Stimulated activated CD4-positive, alpha-beta T cell treated with anti-CD3 and anti-CD28 coated beads, Interleukin-4, amount 100 ng/mL, for 24 hours (primary cell): Measurements from ENCODE around the gene FURIN.
"Not testable (repeated sequence)": the region's sequence is repeated elsewhere in the genome, so short reads cannot be mapped to it uniquely, and the experiment has no call there.

ENCODE experiments used
- DNase-seq: peaks from one replicate; pipeline ENCODE4 v3.0.0-alpha.2; 2020

FURIN gene

GRCh38 chr15:90845201-90845949 lies 23.0 kb upstream of the FURIN start:
- DNase-seq, result peak; percentile 53

- DNase-seq, result not testable (repeated sequence)
Measured at GRCh38 chr15:90849424-90849823, 19.0 kb upstream of the FURIN start.

GRCh38 chr15:90851114-90851513 lies 17.3 kb upstream of the FURIN start:
- no peak for DNase-seq

GRCh38 chr15:90851940-90852339 lies 16.4 kb upstream of the FURIN start:
- DNase-seq, result no peak

- no peak for DNase-seq
Measured at GRCh38 chr15:90855139-90855538, 13.2 kb upstream of the FURIN start.

GRCh38 chr15:90857337-90857736 lies 11.1 kb upstream of the FURIN start:
- no peak for DNase-seq

- no peak for DNase-seq
Measured at GRCh38 chr15:90857883-90858443, 10.4 kb upstream of the FURIN start.

GRCh38 chr15:90859234-90860131 lies 8.9 kb upstream of the FURIN start:
- no peak for DNase-seq

- DNase-seq, result no peak
Measured at GRCh38 chr15:90860450-90860849, 7.9 kb upstream of the FURIN start.

GRCh38 chr15:90860942-90861675 lies 7.3 kb upstream of the FURIN start:
- DNase-seq, result no peak

GRCh38 chr15:90862487-90862886 lies 5.9 kb upstream of the FURIN start:
- no peak for DNase-seq

GRCh38 chr15:90862964-90863778 lies 5.2 kb upstream of the FURIN start:
- DNase-seq, result no peak

GRCh38 chr15:90863987-90864386 lies 4.4 kb upstream of the FURIN start:
- DNase-seq, result no peak

GRCh38 chr15:90864507-90864906 lies 3.9 kb upstream of the FURIN start:
- no peak for DNase-seq

GRCh38 chr15:90865702-90866101 lies 2.7 kb upstream of the FURIN start:
- no peak for DNase-seq

- DNase-seq, result no peak
Measured at GRCh38 chr15:90866161-90866715, 2.1 kb upstream of the FURIN start.

- DNase-seq, result no peak
Measured at GRCh38 chr15:90866800-90867199, 1.6 kb upstream of the FURIN start.

- DNase-seq, result no peak
Measured at GRCh38 chr15:90869140-90869541, 753 bp downstream of the FURIN start.

- peak; percentile 54 for DNase-seq
Measured at GRCh38 chr15:90869601-90870353, 1.4 kb downstream of the FURIN start.

- DNase-seq, result no peak
Measured at GRCh38 chr15:90870354-90871138, 2.2 kb downstream of the FURIN start.
